ENCODE data around the gene AKAIN1.

DNA sequence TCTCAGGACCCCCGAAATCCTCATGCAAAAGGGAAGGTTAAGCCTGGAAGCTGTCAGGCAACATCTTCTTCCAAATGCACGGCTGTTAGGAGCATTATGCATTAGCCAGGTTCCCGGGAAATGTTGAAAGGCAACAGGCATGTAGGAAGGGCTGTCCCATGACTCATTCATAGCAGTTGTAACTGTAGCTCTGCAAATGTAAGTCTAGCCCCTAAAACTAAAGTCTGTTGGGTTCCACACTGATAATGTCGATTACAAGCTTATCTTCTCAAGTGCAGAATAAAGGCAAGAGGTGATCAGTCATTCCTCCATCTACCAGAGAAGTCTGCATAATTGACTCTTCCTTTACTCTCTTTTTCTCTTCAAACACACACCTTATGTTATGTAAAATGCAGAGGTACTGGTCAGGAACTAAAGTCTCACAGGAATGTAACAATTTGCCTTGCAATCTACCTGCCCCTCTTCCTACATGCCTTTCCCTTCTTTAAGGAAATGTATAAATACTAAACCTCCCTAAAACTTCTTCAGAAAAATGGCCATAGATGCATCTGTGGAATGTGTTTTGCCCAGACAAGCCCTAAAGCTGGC lies 99.8 kb downstream of the AKAIN1 start:
- TF ChIP-seq, protein P1, sequence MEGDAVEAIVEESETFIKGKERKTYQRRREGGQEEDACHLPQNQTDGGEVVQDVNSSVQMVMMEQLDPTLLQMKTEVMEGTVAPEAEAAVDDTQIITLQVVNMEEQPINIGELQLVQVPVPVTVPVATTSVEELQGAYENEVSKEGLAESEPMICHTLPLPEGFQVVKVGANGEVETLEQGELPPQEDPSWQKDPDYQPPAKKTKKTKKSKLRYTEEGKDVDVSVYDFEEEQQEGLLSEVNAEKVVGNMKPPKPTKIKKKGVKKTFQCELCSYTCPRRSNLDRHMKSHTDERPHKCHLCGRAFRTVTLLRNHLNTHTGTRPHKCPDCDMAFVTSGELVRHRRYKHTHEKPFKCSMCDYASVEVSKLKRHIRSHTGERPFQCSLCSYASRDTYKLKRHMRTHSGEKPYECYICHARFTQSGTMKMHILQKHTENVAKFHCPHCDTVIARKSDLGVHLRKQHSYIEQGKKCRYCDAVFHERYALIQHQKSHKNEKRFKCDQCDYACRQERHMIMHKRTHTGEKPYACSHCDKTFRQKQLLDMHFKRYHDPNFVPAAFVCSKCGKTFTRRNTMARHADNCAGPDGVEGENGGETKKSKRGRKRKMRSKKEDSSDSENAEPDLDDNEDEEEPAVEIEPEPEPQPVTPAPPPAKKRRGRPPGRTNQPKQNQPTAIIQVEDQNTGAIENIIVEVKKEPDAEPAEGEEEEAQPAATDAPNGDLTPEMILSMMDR (IDR thresholded peaks at IDR 0.05): no peak
- TF ChIP-seq ZFX (IDR thresholded peaks at IDR 0.05; ENCODE audit: borderline replicate concordance): no peak

Data from 22Rv1 (cell line).